NOMO-1 (cell line): ENCODE measurements around the gene KRT78.

Experiments
- DNase-seq, 2 experiments: peaks; one replicate each; lab custom pipeline; 2025; ENCODE audit not compliant: unreplicated experiment in 2 of 2; lab: John Stamatoyannopoulos, UW

Gene KRT78

DNA sequence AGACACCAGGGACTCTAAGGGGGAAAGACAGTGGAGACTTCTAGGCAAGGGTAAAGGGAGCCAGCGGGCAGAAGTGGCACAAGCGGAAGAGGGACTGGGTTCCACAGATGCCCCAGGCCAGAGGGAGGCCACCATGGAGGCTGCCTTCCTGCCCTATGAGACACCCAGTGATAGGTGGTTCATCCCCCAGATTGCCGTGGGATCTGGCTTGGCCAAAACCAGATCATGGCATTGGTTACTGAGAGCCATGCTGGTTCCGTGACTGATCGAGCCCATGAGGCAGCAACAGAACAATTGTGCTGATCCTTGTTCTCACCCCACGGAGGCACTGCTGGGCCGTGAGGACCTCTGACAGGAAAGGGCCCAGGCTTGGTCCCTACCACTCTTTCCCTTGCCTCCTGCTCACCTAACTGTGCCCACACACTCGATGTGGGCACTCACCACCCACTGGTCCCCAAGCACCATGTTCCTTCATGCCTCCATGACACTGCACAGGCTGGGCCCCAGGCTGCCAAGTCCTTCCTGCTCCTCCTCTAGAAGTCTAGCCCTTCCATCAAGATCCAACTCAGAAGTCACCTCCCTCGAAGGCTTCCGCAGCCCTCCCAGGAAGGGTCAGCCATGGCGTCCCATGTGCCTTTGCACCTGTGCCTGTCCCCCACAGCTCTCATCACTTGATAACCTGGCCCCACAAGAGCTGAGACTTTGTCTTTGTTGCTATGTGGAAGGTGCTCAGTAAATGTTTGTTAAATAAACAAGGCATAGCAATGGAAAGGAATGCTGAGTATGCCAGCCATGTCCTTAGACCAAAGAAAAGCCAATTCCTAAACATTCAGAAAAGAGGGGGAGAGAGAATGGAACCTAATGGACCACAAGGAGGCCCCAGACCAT, 21.9 kb downstream of the KRT78 start:
- DNase-seq = no peak

- no peak for DNase-seq
Observed at GRCh38 chr12:52825961-52826360, 22.8 kb downstream of the KRT78 start.

GRCh38 chr12:52824741-52825410, 23.9 kb downstream of the KRT78 start:
- DNase-seq = no peak

DNA sequence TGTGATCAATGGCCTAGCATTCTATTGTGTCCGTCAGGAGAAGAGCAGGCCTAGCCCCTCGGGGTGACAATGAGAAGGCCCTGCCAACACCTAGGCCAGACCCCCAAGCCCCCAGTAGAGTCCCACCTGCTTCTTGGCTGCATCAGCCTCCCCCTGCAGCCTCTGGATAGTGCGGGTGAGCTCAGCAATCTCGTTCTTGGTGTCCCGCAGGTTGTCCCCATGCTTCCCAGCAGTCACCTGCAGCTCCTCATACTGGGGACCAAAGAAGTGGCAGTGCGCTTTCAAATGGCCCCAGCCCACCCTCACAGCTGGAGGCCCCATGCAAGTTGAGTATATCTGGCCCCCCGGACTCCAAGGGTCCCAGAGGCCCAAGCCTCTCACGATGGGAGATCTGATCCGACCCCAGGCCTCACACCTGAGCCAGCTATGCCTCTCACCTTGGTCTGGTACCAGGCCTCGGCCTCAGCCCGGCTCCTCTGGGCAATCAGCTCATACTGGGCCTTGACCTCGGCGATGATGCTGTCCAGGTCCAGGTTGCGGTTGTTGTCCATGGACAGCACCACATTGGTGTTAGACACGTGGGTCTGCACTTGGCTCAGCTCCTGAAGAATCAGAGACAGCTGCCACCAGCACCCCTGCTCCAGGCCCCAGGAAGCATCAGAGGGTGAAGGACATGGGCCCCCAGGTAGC, 24.9 kb downstream of the KRT78 start:
- DNase-seq = no peak

- no peak for DNase-seq
Observed at GRCh38 chr12:52822771-52823510, 25.9 kb downstream of the KRT78 start.

DNA sequence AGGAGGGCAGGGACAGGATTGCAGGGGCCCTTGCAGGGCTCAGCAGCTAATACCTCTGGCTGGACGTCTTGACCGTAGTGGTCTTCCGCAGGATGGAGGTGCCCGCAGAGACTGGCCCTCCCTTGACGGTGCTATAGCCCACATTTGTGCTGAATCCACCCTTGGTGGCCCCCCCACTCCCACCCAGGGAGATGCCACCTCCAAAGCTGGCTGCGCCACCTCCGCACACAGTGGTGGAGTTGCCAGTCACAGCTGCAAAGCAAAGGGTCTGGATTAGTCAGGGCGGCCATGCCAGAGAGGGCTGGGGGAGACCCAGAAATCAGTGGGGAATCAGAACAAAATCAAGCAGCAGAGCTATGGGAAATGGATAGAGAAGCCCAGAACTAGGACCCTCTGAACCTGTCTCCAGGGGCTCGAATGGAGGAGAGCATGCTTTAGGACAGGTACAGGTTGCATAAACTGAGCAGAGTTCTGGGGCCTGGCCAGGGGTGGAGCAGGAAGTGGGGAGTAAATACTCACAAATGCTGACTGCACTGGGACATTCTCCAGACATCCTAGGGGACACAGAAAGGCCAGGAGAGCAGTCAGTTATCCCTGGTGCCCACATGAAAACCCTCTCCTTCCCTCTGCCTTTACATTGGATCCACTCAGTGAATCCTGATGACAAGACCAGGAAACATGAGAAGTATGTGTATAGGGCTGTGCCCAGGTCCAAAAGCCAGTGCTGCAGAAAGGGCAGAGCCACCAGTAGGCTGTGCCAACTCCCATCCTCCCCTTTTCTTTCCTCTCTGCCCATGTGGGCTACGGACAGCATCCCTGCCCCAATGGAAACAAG, 26.8 kb downstream of the KRT78 start:
- DNase-seq = no peak

DNA sequence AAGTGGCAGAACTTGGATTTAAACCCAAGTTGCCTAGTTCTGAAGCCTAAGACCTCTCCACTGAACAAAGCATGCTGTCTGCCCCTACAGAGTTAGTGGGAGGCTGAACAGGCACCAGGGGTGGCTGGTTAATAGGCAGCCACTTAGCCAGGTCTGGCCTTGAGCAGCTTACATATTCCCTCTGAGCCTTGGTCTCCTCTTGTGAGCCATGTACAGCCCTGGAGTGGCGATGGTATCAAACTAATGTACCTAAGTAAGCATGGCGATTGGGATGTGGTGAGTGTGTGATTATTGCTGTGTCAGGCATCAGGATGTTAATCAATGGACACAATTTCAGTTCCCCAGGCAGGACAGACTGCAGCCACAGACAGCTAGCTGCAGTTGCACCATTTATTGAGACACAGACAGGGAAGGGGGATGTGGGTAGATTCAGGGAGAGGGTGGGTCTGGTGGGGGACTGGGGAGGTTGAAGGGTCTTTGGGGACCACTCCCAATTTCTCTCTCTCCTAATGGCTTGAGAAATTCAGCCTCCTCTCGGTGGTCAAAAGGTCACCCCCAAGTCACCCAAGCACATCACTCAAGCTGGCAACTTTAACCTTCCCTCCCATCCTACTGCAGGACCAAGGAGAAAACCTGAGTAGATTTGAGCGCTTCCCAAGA, 27.6 kb downstream of the KRT78 start:
- no peak for DNase-seq

GRCh38 chr12:52820521-52820920, 28.3 kb downstream of the KRT78 start:
- no peak for DNase-seq

DNA sequence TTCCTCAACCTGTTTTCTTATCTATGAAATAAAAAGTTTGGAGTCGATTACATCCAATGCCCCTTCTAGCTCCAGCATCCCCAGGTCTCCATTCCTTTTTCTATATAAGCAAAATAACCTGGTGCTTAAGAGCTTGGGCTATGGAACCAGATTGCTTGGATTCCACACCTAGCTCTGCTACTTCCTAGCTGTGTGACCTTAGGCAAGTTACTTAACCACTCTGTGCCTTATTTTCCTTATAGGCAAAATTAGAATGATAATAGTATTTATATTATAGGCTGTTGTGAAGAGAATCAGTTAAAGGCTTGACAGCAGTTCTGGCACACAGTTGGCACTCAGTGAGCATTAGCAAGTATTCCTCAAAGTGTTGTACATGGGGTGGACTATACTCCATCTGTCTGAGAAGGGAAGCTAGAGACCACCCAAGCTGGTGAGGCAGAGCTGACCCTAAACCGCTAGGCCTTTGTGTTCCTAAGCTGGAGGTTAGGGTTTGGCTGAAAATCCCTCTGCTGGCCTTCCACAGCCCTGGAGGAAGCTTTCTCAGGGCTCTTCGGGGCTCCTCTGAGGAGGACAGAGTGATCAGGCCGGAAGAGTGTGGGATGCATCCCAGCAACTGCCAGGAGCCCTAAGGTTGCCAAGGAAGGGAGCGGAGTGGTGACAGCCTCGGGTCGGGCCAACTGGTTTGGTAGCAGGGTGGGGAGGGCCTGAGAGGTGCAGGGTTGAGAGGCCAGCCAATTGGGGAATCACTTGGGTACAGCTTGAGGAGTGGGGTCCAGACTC, 28.9 kb downstream of the KRT78 start:
- no peak for DNase-seq

- DNase-seq = no peak
Observed at GRCh38 chr12:52818887-52819420, 29.8 kb downstream of the KRT78 start.

DNA sequence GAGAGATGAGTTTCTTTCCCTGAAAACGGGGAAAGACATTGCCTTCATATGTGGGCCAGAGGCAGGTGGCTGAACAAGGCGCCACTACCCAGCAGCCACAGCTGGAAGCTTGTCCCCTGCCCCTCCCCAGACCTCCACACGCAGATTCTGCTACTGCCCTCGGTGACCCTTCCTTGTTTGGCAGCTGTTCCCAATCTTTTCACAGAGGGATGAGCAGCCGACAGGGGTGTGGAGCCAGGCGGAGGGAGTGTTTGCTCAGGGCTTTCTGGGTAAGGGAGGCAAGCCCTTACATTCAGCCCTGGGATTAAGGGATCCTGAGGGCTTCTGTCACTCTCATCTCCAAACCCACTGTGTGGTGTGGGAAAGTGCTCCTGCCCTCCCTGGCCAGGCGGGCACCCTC, 30.4 kb downstream of the KRT78 start:
- no peak for DNase-seq

GRCh38 chr12:52817699-52818238, 31.0 kb downstream of the KRT78 start:
- DNase-seq = no peak

DNA sequence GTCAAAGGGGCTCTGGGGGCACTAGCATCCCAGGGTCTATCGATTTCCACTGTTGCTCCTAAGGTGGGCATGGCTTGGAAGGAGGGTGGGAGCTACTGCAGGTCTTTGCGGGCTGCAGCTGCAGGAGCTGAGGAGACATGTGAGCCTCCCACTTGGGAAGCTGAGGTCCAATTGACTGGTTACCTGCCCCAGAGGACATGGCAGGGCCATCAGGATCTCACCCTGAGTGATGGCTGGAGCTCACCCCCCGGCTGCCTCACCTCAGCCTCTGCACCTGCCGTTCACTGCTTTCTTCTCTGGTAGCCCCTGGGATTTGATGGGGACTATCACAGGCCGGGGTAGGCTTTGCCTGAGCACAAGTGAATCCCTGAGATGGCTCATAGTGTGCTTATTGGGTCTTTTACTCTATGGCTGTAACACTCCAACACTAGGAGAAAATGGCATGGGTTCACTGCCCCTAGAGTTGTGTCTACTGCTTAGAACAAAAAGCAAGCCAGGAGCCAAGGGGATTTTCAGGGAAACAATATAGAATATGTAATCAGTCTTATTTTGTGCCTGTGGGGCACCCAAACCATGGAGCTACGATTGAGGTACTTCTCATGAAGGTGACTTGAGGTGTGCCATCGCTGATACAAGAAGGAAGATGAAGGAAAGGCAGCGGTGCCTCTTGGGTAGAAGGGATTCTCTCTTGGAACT, 31.6 kb downstream of the KRT78 start:
- no peak for DNase-seq

DNA sequence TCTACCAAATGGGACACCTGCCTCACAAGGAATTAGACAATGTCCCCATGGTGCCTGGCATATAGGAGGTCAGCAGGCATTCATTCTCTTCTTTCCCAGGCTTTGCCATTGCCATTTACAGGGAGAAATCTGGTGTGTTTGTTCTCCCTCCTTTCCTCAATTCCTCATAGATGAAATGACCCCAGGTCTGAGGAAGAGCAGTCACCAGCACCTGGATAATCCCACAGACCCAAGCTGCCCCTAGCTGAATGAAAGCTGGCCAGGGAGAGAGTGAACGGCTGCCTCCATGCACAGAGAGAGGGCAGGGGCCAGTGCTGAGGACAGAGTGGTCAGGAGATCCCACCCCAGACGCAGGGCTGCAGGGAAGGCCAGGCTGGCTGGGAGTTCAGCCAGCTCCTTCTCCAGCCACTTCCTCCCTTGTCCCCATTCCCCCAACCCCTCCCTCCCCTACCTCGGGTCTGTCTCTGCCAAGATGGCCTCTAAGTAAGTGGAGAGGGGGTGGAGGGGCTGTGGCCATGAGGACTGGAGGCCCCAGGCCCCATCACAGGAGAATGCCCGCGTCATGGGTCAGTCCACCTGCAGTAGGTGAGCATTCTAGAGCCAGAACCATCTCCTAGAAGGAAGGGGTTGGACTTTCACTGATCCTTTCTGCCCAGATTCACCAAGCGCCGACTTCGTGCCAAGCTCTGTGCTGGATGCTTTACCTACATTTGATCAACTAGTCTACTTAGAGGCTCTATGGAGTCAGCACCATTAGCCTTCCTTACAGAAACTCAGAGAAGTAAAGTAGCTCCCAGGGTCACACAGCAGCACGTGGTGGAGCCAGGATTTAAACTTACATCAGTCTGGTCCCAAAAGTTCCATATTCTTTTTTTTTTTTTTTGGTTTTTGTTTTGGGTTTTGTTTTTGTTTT, 32.9 kb downstream of the KRT78 start:
- DNase-seq = no peak

DNA sequence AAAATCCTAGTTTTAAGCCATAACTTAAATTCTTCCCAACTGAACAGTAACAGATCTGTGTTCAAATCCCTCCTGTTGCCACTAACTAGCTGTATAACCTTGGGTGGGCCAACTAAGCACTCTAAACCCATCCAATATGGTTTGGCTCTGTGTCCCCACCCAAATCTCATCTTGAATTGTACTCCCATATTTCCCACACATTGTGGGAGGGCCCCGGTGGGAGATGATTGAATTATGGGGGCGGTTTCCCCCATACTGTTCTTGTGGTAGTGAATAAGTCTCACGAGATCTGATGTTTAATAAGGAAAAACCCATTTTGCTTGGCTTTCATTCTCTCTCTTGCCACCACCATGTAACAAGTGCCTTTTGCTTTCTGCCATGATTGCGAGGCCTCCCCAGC, 33.6 kb downstream of the KRT78 start:
- DNase-seq = no peak

GRCh38 chr12:52814710-52815155, 34.1 kb downstream of the KRT78 start:
- no peak for DNase-seq
